GM19324 (cell line): Measurements from ENCODE around the gene CMIP.

Source experiments
- ATAC-seq: cut with Tn5 transposase; IDR thresholded peaks from one replicate; pipeline ENCODE4 v1.9.1; 2021; ENCODE audit warnings: mild to moderate bottlenecking, moderate library complexity; ENCODE audit not compliant: unreplicated experiment, low FRiP score

The CMIP gene

GRCh38 chr16:81545470-81546250 lies 101.1 kb downstream of the CMIP start:
- ATAC-seq = no peak

- no peak for ATAC-seq
Observed at GRCh38 chr16:81546781-81547180, 102.2 kb downstream of the CMIP start.

- no peak for ATAC-seq
Observed at GRCh38 chr16:81547194-81547938, 102.8 kb downstream of the CMIP start.

GRCh38 chr16:81547939-81548216 lies 103.3 kb downstream of the CMIP start:
- ATAC-seq = no peak

- ATAC-seq = no peak
Observed at GRCh38 chr16:81548551-81548875, 103.9 kb downstream of the CMIP start.

GRCh38 chr16:81548876-81549546 lies 104.4 kb downstream of the CMIP start:
- ATAC-seq = no peak

- ATAC-seq = no peak
Observed at GRCh38 chr16:81549547-81550431, 105.2 kb downstream of the CMIP start.

GRCh38 chr16:81550432-81550808 lies 105.8 kb downstream of the CMIP start:
- ATAC-seq = no peak

GRCh38 chr16:81551151-81551808 lies 106.7 kb downstream of the CMIP start:
- no peak for ATAC-seq

- ATAC-seq = no peak
Observed at GRCh38 chr16:81551821-81552304, 107.3 kb downstream of the CMIP start.

- no peak for ATAC-seq
Observed at GRCh38 chr16:81552743-81553079, 108.1 kb downstream of the CMIP start.

- ATAC-seq = no peak
Observed at GRCh38 chr16:81553080-81553813, 108.6 kb downstream of the CMIP start.

- no peak for ATAC-seq
Observed at GRCh38 chr16:81553814-81554675, 109.4 kb downstream of the CMIP start.

- ATAC-seq = no peak
Observed at GRCh38 chr16:81554979-81555378, 110.4 kb downstream of the CMIP start.

GRCh38 chr16:81555660-81556059 lies 111.1 kb downstream of the CMIP start:
- ATAC-seq = no peak

GRCh38 chr16:81556715-81557284 lies 112.2 kb downstream of the CMIP start:
- ATAC-seq = no peak

- ATAC-seq = no peak
Observed at GRCh38 chr16:81558077-81558443, 113.5 kb downstream of the CMIP start.

GRCh38 chr16:81558444-81559175 lies 114.0 kb downstream of the CMIP start:
- no peak for ATAC-seq
